ENCODE data around the gene DDN. TPM values are rescaled to one million over a fixed set of nuclear protein-coding genes. Genes with fewer than 3 reads are reported as not detected.

Gene DDN
- total RNA-seq, 1 donor, result 0.21 TPM

- Histone ChIP-seq H3K27me3 (ENCODE audit: insufficient read depth, low read length) (peaks cover 44% of the 10 kb centered on the region), H3K4me3 (ENCODE audit: low read length) (no peak overlapping the region), H3K4me1 (ENCODE audit: insufficient read depth, low read length) (peaks cover 32% of the 10 kb centered on the region), H3K9me3 (ENCODE audit: low read depth, low read length) (no peaks in the 10 kb centered on the region)
Measured at GRCh38 chr12:49000346-49000745, 1.2 kb upstream of the DDN start.

- H3K9me3 ChIP-seq (ENCODE audit: low read depth, low read length), result no peaks in the 10 kb centered on the region
- H3K27me3 ChIP-seq (ENCODE audit: insufficient read depth, low read length), result peaks cover 58% of the 10 kb centered on the region
- peak overlapping the region; percentile 8 for H3K4me3 ChIP-seq (ENCODE audit: low read length)
- peaks cover 37% of the 10 kb centered on the region for H3K4me1 ChIP-seq (ENCODE audit: insufficient read depth, low read length)
Measured at GRCh38 chr12:48998497-48999353, 450 bp downstream of the DDN start.

- Histone ChIP-seq H3K4me1 (ENCODE audit: insufficient read depth, low read length) (peaks cover 37% of the 10 kb centered on the region), H3K9me3 (ENCODE audit: low read depth, low read length) (no peaks in the 10 kb centered on the region), H3K4me3 (ENCODE audit: low read length) (peak overlapping the region; percentile 8), H3K27me3 (ENCODE audit: insufficient read depth, low read length) (peaks cover 66% of the 10 kb centered on the region)
Measured at GRCh38 chr12:48997719-48998496, 1.3 kb downstream of the DDN start.

- peaks cover 68% of the 10 kb centered on the region for H3K27me3 ChIP-seq (ENCODE audit: insufficient read depth, low read length)
- H3K4me1 ChIP-seq (ENCODE audit: insufficient read depth, low read length), result peaks cover 37% of the 10 kb centered on the region
- peak overlapping the region; percentile 26 for H3K4me3 ChIP-seq (ENCODE audit: low read length)
- no peaks in the 10 kb centered on the region for H3K9me3 ChIP-seq (ENCODE audit: low read depth, low read length)
Measured at GRCh38 chr12:48996794-48997718, 2.1 kb downstream of the DDN start.

- peaks cover 59% of the 10 kb centered on the region for H3K27me3 ChIP-seq (ENCODE audit: insufficient read depth, low read length)
Measured at GRCh38 chr12:48995086-48995879, 3.9 kb downstream of the DDN start.

GRCh38 chr12:48994224-48995085, 4.7 kb downstream of the DDN start:
- Histone ChIP-seq H3K4me1 (ENCODE audit: insufficient read depth, low read length) (peaks cover 31% of the 10 kb centered on the region), H3K27me3 (ENCODE audit: insufficient read depth, low read length) (peaks cover 56% of the 10 kb centered on the region), H3K4me3 (ENCODE audit: low read length) (no peak overlapping the region), H3K9me3 (ENCODE audit: low read depth, low read length) (no peaks in the 10 kb centered on the region)

More at GRCh38 chr12:48995086-48995879, 3.9 kb downstream of the DDN start:
- peaks cover 37% of the 10 kb centered on the region for H3K4me1 ChIP-seq (ENCODE audit: insufficient read depth, low read length)
- H3K4me3 ChIP-seq (ENCODE audit: low read length), result no peak overlapping the region
- no peaks in the 10 kb centered on the region for H3K9me3 ChIP-seq (ENCODE audit: low read depth, low read length)

- Histone ChIP-seq H3K4me3 (ENCODE audit: low read length) (no peak overlapping the region), H3K27me3 (ENCODE audit: insufficient read depth, low read length) (peaks cover 57% of the 10 kb centered on the region), H3K9me3 (ENCODE audit: low read depth, low read length) (no peaks in the 10 kb centered on the region), H3K4me1 (ENCODE audit: insufficient read depth, low read length) (peaks cover 25% of the 10 kb centered on the region)
Measured at GRCh38 chr12:48993787-48994186, 5.4 kb downstream of the DDN start.

- H3K27me3 ChIP-seq (ENCODE audit: insufficient read depth, low read length), result peaks cover 49% of the 10 kb centered on the region
- H3K4me1 ChIP-seq (ENCODE audit: insufficient read depth, low read length), result peaks cover 6% of the 10 kb centered on the region
- H3K9me3 ChIP-seq (ENCODE audit: low read depth, low read length), result no peaks in the 10 kb centered on the region
- H3K4me3 ChIP-seq (ENCODE audit: low read length), result no peak overlapping the region
Measured at GRCh38 chr12:48991247-48992050, 7.7 kb downstream of the DDN start.

GRCh38 chr12:48990552-48990951, 8.6 kb downstream of the DDN start:
- H3K4me1 ChIP-seq (ENCODE audit: insufficient read depth, low read length), result peaks cover 6% of the 10 kb centered on the region
- H3K4me3 ChIP-seq (ENCODE audit: low read length), result no peak overlapping the region
- H3K9me3 ChIP-seq (ENCODE audit: low read depth, low read length), result no peaks in the 10 kb centered on the region
- peaks cover 46% of the 10 kb centered on the region for H3K27me3 ChIP-seq (ENCODE audit: insufficient read depth, low read length)

- Histone ChIP-seq H3K27me3 (ENCODE audit: insufficient read depth, low read length) (peaks cover 38% of the 10 kb centered on the region), H3K4me3 (ENCODE audit: low read length) (no peak overlapping the region), H3K9me3 (ENCODE audit: low read depth, low read length) (no peaks in the 10 kb centered on the region), H3K4me1 (ENCODE audit: insufficient read depth, low read length) (no peaks in the 10 kb centered on the region)
Measured at GRCh38 chr12:48988030-48988649, 11.0 kb downstream of the DDN start.

GRCh38 chr12:48986720-48987291, 12.4 kb downstream of the DDN start:
- Histone ChIP-seq H3K9me3 (ENCODE audit: low read depth, low read length) (no peaks in the 10 kb centered on the region), H3K4me1 (ENCODE audit: insufficient read depth, low read length) (no peaks in the 10 kb centered on the region), H3K27me3 (ENCODE audit: insufficient read depth, low read length) (peaks cover 46% of the 10 kb centered on the region), H3K4me3 (ENCODE audit: low read length) (no peak overlapping the region)

- Histone ChIP-seq H3K4me3 (ENCODE audit: low read length) (no peak overlapping the region), H3K4me1 (ENCODE audit: insufficient read depth, low read length) (peaks cover 9% of the 10 kb centered on the region), H3K27me3 (ENCODE audit: insufficient read depth, low read length) (peaks cover 55% of the 10 kb centered on the region), H3K9me3 (ENCODE audit: low read depth, low read length) (no peaks in the 10 kb centered on the region)
Measured at GRCh38 chr12:48985901-48986300, 13.3 kb downstream of the DDN start.

Measured in mononuclear cell (primary cell).